Activated T-cell treated with anti-CD3 and anti-CD28 coated beads, Interleukin-2, amount 50 U/mL, for 4 hours (primary cell): ENCODE data around the gene FRMPD2. TPM values are rescaled to one million over a fixed set of nuclear protein-coding genes. Genes with fewer than 3 reads are reported as not detected.
"Not testable (repeated sequence)": the region's sequence is repeated elsewhere in the genome, so short reads cannot be mapped to it uniquely, and the experiment has no call there.

Experiments used
- ATAC-seq, 2 donors: fragments of 200-7000 bp; cut with Tn5 transposase; one replicate each; pipeline ENCODE4 v1.10.0; 2021
- DNase-seq: peaks from one replicate; pipeline ENCODE4 v3.0.0-alpha.2; 2020
- H3K27me3 Mint-ChIP-seq: one replicate; pipeline ENCODE4 v1.8.0; 2021; ENCODE audit warnings: low read depth, mixed read lengths
- H3K36me3 Mint-ChIP-seq: one replicate; pipeline ENCODE4 v1.8.0; 2022; ENCODE audit warnings: mixed read lengths; ENCODE audit not compliant: insufficient read depth
- H3K4me1 Mint-ChIP-seq: one replicate; pipeline ENCODE4 v1.8.0; 2021; ENCODE audit warnings: low read depth, mixed read lengths
- H3K4me3 Mint-ChIP-seq: one replicate; pipeline ENCODE4 v1.8.0; 2021; ENCODE audit warnings: mild to moderate bottlenecking, moderate library complexity, mixed read lengths
- H3K9me3 Mint-ChIP-seq: one replicate; pipeline ENCODE4 v1.8.0; 2021; ENCODE audit warnings: mixed read lengths
- total RNA-seq, 3 donors: library from RNA; stranded (reverse); gene quantifications; one replicate each; pipeline ENCODE4 v1.2.1, GENCODE V29; 2021

Gene FRMPD2
- total RNA-seq, 3 donors from 2014 or later, result not detected

DNA sequence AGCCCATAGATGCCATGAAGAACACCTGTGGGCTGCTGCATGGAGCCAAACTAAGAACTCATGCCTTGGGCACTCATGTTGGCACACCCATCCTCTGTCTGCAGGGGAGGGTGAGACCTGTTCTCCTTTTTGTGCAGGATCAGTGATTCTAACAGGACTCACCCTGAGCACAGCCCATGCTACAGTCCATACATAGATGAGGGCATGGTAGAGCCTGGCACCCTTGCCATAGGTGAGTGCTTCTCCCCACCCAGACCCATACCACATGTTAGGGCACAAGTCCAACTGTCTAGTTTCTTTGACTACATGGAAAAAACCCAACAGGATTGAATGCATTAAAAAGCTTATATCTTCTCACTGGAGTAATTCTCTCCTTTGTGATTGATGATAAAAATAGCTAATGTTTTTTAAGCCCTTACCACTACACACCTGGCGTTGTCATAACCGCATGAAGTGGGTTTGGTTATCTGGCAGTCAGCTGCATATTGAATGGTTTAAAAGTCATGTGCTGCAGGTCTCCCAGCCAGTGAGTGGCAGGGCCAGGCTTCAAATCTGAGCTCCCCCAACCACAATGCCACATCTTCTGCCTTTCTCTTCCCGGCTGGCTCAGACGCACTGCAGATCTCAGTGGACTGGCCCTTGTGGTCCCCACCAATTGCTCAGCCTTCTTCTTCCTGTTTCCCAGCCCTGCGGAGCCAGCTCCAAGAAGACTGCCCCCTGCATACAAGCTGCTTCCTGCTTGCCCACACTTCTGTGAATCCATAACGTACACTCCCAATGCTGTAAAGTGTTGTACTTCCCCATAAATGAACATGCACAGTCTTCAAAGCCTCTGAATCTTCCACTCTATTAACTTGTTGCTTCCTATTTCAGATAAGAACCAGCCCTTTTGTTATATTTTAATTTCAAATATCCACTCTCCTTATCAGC, 120.0 kb downstream of the FRMPD2 start:
- H3K9me3 Mint-ChIP-seq, DNase-seq, ATAC-seq, H3K4me3 Mint-ChIP-seq, H3K4me1 Mint-ChIP-seq, H3K36me3 Mint-ChIP-seq, H3K27me3 Mint-ChIP-seq: not testable (repeated sequence)

DNA sequence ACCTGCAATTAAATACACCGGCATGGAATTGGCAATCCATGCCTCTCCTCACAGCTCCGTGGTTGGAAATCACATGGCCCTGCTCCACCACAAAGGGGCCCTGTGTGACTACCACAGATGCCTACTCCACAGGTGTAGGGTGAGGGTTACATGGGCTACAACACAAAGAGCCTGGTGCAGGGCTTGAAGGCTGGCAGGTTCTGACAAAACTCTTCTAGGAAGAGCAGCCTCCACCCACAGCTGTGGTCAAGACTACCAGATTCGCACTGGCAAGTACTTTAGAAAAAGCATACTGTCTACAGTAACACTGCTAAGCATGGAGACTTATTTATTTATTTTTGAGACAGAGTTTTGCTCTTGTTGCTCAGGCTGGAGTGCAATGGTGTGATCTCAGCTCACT, 126.9 kb downstream of the FRMPD2 start:
- H3K9me3 Mint-ChIP-seq, H3K36me3 Mint-ChIP-seq, H3K27me3 Mint-ChIP-seq, DNase-seq, H3K4me3 Mint-ChIP-seq, ATAC-seq, H3K4me1 Mint-ChIP-seq: not testable (repeated sequence)

DNA sequence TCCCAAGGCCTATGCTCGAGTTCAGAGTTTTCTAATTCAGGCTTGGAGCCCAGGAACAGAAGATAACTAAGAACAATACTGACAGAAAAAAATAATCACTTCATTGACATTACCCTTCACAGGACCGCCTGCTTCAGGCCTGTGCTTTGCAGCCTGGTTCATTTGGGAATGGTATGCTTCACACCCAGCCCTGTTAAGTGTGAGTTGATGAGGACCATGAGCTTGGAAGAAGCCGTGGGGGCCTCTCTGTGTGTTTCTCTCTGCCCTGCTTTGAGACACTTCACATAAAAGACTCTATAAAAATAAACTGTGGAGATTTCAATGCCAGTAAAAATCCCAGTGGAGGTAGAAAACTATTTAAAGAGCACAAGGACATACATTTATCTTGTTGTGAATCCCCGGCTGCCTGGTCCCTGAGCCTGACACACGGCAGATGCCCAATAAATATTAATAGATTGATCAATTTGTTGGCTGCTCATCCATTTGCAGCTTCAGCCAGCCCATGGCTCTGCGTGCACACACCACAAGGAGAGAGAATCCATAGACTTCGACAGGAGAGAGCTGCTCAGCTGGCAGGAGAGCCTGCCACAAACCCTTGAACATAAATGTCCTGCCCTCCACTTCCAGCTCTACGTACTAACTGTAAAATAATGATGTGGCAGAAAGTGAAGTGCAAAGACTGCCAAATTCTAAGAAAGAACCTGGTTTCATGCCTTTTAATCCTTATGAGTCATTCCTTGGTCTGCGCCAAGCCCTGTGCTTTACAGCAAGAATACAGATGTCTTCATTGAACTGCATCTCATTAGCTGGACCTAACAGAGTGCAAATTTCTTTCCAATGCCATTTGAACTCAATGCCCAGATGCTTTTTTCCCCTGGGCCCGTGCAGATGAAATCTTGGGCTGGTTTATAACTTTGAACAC, 130.5 kb downstream of the FRMPD2 start:
- not testable (repeated sequence) for DNase-seq, H3K27me3 Mint-ChIP-seq, H3K36me3 Mint-ChIP-seq, H3K9me3 Mint-ChIP-seq, ATAC-seq, H3K4me1 Mint-ChIP-seq, H3K4me3 Mint-ChIP-seq

DNA sequence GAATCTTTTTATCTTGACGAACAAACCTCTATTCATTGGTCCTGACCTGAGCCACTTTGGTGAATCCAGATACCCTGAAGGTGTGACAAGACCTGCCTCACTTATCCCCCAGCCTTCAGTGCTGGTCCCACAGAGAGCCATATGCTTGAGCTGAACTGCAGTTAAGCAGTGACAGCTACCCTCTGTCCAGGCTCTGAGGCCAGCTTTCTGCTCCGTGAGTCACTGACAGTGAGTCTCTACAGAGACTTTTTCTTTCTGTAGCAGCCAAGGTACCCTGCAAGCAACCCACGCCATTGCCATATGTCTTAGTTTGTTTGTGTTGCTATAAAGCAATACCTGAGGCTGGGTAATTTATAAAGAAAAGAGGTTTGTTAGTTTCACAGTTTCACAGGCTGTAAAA, 133.5 kb downstream of the FRMPD2 start:
- H3K4me1 Mint-ChIP-seq, ATAC-seq, H3K27me3 Mint-ChIP-seq, DNase-seq, H3K9me3 Mint-ChIP-seq, H3K36me3 Mint-ChIP-seq, H3K4me3 Mint-ChIP-seq: not testable (repeated sequence)

DNA sequence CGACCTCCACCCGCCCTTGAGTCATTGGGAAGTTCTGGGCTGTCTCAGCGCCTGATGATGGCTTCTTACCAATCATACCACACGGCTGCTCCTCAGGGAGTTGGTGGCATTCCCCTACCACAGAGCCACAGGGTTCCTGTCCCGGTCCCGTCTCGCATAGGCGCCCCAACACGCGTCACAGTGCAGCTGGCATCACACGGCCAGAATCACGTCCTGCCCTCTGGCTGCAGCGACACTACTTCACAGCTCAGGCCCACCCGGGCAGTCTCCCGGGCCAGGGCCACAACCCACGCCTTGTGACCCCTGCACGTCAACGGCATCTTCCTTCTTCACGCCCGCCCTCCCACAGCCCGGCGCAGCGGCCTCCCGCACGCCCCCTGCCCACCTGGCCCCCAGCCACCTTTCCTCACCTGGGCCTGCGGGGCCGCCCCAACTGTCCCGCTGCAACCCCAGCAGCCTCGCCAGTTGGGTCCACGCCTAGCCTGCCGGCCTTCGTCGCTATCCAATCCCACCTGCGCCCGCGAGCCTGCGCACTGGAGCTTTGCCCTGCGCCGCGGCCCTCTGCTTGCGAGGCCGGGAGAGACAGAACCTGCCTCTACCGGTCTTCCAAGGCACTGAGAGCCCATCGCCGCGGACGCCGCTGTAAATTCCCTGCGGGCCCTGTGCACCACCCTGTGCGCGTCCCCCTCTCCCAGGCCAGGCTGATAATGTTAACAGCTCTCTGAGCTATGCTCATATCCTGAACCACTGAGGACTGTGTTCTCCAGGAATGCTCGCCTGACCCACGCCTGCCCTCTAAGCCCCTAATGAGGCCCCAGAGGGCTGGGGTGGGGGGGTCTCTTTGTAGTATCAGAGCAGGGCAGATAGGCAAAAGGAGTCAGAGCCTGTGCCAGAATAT, 134.3 kb downstream of the FRMPD2 start:
- H3K36me3 Mint-ChIP-seq, DNase-seq, H3K27me3 Mint-ChIP-seq, H3K4me1 Mint-ChIP-seq, H3K9me3 Mint-ChIP-seq, H3K4me3 Mint-ChIP-seq: not testable (repeated sequence)
- ATAC-seq, result peak; percentile 7 to 50

DNA sequence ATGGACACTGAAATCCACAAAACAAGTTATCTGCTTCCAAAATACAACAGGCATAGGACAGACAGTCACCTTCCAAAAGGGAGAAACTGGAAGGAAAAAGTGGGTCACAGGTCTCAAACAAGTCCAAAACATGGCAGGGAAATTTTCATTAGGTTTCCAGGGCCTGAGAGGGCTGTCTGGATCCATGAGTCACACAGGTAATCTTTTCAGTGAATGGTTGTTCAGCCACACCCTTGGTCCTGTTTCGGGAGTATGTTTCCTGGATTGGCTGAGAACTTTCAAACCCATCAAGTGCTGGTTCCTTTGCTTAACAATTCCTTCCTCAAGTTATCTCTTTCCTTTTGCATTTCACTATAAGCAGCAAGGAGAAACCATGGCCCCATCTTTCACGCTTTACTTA, 145.5 kb downstream of the FRMPD2 start:
- not testable (repeated sequence) for H3K4me3 Mint-ChIP-seq, H3K4me1 Mint-ChIP-seq, ATAC-seq, DNase-seq, H3K27me3 Mint-ChIP-seq, H3K36me3 Mint-ChIP-seq, H3K9me3 Mint-ChIP-seq

DNA sequence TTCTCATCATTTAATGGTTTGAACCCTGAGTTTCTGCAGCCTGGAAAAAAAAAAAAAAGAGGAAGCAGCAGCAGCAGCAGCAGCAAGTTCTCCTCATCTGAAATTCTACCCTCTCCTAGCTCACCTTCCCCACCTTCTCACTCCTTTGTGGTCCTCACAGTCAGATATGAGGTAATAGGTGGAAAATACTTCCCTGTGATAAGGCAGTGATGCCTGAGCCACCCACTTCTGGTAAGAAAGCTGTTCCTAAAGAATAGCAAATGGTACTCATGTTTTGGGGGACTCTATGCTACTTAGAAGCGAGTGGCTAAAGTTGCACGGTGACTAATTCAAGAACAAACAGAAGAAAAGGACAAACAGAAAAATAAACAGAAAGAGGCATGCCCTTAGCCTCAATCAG, 148.2 kb downstream of the FRMPD2 start:
- H3K4me3 Mint-ChIP-seq, H3K36me3 Mint-ChIP-seq, H3K9me3 Mint-ChIP-seq, ATAC-seq, H3K27me3 Mint-ChIP-seq, H3K4me1 Mint-ChIP-seq, DNase-seq: not testable (repeated sequence)

DNA sequence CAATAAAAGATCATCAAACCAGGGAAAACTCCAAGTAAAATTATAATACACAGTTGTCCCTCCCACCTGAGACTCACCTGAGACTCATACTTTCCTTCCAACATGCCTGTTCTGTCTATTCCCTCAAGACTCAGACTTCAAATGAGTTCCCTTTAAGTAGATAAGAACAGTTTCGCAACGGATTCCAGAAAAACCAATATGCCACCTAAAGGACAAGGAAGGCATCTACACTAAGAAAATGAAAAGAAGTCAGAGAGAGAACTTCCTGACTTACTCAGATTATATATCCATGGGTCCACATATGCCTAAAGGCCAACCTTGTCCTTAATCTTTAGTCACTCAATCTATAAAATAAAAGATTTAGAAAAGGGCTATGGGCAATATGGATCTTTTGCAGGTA, 148.9 kb downstream of the FRMPD2 start:
- H3K27me3 Mint-ChIP-seq, H3K4me3 Mint-ChIP-seq, ATAC-seq, H3K9me3 Mint-ChIP-seq, H3K36me3 Mint-ChIP-seq, H3K4me1 Mint-ChIP-seq, DNase-seq: not testable (repeated sequence)

DNA sequence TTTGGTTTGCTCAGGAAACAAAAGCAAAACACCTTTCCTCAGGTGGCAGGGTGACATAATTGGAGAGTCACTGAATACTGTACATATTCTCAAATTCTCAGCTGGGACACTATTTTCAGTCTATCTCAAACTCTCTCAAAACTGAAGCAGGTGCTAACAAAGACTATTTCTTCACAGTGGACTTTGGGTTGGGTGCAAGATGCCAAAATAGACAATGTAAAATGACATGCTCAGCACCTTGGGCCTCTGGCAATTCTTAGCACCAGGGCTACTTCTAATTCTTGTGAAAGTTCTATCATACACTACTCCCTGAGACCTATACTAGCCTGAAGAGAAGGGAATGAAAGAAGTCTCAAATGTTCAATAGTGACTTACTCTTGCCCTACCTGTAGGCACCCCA, 151.9 kb downstream of the FRMPD2 start:
- H3K4me1 Mint-ChIP-seq, H3K36me3 Mint-ChIP-seq, H3K27me3 Mint-ChIP-seq, H3K4me3 Mint-ChIP-seq, H3K9me3 Mint-ChIP-seq, DNase-seq, ATAC-seq: not testable (repeated sequence)

DNA sequence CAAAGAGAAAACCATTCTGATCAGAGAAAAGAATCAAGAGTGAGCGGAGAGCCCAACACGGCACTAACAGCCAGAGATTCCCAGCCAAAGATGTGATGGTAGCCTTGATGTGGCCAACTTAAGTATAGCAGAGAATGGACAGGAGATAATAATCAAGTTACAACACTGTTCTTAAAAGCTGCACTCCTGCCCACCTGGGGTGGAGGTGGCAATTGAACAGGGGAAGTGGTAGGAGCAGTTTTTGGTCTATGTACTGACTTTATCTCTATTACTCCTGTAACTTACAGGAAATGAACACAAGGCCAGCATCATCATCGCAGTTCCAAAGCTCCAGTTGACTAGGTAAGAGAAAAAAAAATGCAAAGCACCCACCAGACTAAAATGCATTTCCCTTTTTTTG, 164.2 kb downstream of the FRMPD2 start:
- H3K36me3 Mint-ChIP-seq, H3K27me3 Mint-ChIP-seq, ATAC-seq, H3K9me3 Mint-ChIP-seq, H3K4me1 Mint-ChIP-seq, H3K4me3 Mint-ChIP-seq, DNase-seq: not testable (repeated sequence)

Other genes starting within 250 kb of the FRMPD2 start
- 10 to 100 TPM; 31.5 to 34.5 (median 33.7) TPM for gene MAPK8, start 32.0 kb upstream of the FRMPD2 start, total RNA-seq